ENCODE results near the gene FRAT1. TPM values are rescaled to one million over a fixed set of nuclear protein-coding genes. Genes with fewer than 3 reads are reported as not detected.

The FRAT1 gene
- total and polyA plus RNA-seq, 2 donors (not counting 3 experiments of a cell fraction or from before 2014, with no cell fraction given), result 2.2 to 3.2 TPM

DNA sequence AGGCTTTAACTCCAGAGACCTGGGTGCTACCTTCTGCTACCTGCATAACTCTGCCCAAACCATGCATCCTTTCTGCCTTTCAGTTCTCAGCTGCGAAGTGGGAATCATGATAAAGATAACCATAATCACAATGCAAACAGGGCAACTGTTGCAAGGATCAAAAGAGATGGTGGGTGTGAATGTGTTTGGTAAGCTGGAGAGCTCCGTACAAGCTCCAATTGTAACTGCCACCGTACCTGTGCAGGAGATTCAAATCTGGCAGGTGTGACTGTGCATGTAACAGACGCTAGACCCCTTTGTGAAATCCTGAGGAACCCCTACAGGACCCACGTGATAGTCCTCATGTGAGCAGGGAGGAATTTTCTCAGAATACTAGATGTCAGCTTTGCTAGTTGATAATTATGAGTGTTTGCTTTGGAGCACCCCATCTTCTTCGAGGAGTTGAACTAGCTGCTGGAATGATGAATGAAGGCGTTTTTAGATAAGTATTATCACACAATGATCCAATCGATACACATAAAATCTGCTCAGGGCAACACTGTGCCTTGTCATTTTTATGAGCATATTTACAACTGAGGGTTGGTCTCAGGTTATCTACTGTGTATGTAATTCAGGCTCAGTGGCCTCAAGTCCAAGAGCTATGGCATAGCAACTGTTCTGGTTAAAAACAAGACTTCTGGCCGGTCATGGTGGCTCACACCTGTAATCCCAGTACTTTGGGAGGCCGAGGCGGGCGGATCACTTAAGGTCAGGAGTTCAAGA lies 30.9 kb downstream of the FRAT1 start:
- no peak for FAIRE-seq
- H4K20me1 ChIP-seq (replicated peaks; ENCODE audit: control insufficient read depth, extremely low read depth, insufficient read depth, low read length), result no peaks in the 10 kb centered on the region
- ChIA-PET POLR2A (no interaction called here), CTCF (interaction anchor here (0.7 to 2.1 kb wide), 3 partner anchors 9 to 71 kb away, joined by 3 to 12 read pairs (median 4); no protein-coding TSS in a partner anchor)
- intact Hi-C loops (cut with micrococcal nuclease), result no loop called here
- no peaks in the 10 kb centered on the region for H3K79me2 ChIP-seq (ENCODE audit: control insufficient read depth, insufficient read depth, low read length)
- H3K9me1 ChIP-seq (replicated peaks; ENCODE audit: control insufficient read depth, extremely low read depth, insufficient read depth, low read length), result no peaks in the 10 kb centered on the region
- no peaks in the 10 kb centered on the region for H3K9me3 ChIP-seq (replicated peaks; ENCODE audit: control insufficient read depth, insufficient read depth, low read length)
- no TSS peak for BruUV-seq (replicated peaks)
- TF ChIP-seq JUN (IDR thresholded peaks at IDR 0.05; ENCODE audit: borderline replicate concordance, insufficient read depth, insufficient read length, low read depth) (no peak), POLR2A (IDR thresholded peaks at IDR 0.05; ENCODE audit: low read depth, low read length) (no peak), FOS (IDR thresholded peaks at IDR 0.05; ENCODE audit: borderline replicate concordance, insufficient read depth, low read length) (no peak), EZH2 (IDR thresholded peaks at IDR 0.05; ENCODE audit: borderline replicate concordance, low read depth, low read length, severe bottlenecking) (no peak), POLR2AphosphoS5 (IDR thresholded peaks at IDR 0.05; ENCODE audit: insufficient read depth, low read depth, low read length) (no peak), MYC (IDR thresholded peaks at IDR 0.05; ENCODE audit: low read depth, low read length) (no peak), GATA2 (IDR thresholded peaks at IDR 0.05; ENCODE audit: insufficient read depth, insufficient read length, low read depth, low read length) (no peak)
- TF ChIP-seq, protein P1, sequence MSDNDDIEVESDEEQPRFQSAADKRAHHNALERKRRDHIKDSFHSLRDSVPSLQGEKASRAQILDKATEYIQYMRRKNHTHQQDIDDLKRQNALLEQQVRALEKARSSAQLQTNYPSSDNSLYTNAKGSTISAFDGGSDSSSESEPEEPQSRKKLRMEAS (IDR thresholded peaks at IDR 0.05; ENCODE audit: insufficient read depth, insufficient read length), result no peak
- TF ChIP-seq, protein P2, sequence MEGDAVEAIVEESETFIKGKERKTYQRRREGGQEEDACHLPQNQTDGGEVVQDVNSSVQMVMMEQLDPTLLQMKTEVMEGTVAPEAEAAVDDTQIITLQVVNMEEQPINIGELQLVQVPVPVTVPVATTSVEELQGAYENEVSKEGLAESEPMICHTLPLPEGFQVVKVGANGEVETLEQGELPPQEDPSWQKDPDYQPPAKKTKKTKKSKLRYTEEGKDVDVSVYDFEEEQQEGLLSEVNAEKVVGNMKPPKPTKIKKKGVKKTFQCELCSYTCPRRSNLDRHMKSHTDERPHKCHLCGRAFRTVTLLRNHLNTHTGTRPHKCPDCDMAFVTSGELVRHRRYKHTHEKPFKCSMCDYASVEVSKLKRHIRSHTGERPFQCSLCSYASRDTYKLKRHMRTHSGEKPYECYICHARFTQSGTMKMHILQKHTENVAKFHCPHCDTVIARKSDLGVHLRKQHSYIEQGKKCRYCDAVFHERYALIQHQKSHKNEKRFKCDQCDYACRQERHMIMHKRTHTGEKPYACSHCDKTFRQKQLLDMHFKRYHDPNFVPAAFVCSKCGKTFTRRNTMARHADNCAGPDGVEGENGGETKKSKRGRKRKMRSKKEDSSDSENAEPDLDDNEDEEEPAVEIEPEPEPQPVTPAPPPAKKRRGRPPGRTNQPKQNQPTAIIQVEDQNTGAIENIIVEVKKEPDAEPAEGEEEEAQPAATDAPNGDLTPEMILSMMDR (IDR thresholded peaks at IDR 0.05; ENCODE audit: extremely low read depth in 1 of 2, insufficient read depth in 1 of 2, low read depth in 1 of 2, low read length in 2 of 2), result no peak
- H3K9ac ChIP-seq (replicated peaks; ENCODE audit: extremely low read depth, insufficient read depth, low read length), result no peak overlapping the region
- H2AFZ ChIP-seq (ENCODE audit: low read depth, low read length), result no peak overlapping the region
- no peaks in the 10 kb centered on the region for H3K4me1 ChIP-seq (ENCODE audit: control insufficient read depth, extremely low read depth, insufficient read depth, low read length)
- DNase-seq (ENCODE audit: low read depth, low spot score), result no peak
- no peak overlapping the region for H3K27ac ChIP-seq (ENCODE audit: insufficient read depth, low read depth, low read length)
- H3K27me3 ChIP-seq (ENCODE audit: control insufficient read depth in 2 of 2, insufficient read depth in 2 of 2, low read length in 2 of 2), result no peaks in the 10 kb centered on the region
- no peaks in the 10 kb centered on the region for H3K36me3 ChIP-seq (ENCODE audit: control insufficient read depth in 2 of 2, extremely low read depth in 1 of 2, insufficient read depth in 2 of 2, low read length in 2 of 2)
- H3K4me2 ChIP-seq (ENCODE audit: insufficient read depth, low read length), result no peak overlapping the region
- dilution Hi-C loops (cut with MboI; ENCODE audit: extremely low pct_ligation_motif_present, low sequenced_read_pairs), result no loop called here
- H3K4me3 ChIP-seq (replicated peaks in 1 of 3; ENCODE audit: insufficient read depth in 1 of 3, low read depth in 1 of 3, low read length in 3 of 3), result no peak overlapping the region

Measured in endothelial cell of umbilical vein (primary cell).